ENCODE results near the gene CT45A5.
"Not testable (repeated sequence)": the region's sequence is repeated elsewhere in the genome, so short reads cannot be mapped to it uniquely, and the experiment has no call there.

CT45A5 gene

GRCh38 chrX:135785403-135785802, at the start of gene CT45A5:
CT45A5 (minus strand) TSS chrX:135785503; CDS start chrX:135781729, 3,774 bp downstream.
- DNase-seq (ENCODE audit: low read depth); H3K4me3 ChIP-seq (ENCODE audit: low read depth, low read length): not testable (repeated sequence)

- not testable (repeated sequence) for DNase-seq (ENCODE audit: low read depth); H3K4me3 ChIP-seq (ENCODE audit: low read depth, low read length)
Measured at GRCh38 chrX:135819912-135820311, 34.6 kb upstream of the CT45A5 start, which contains the start of gene CT45A2. CT45A2 (minus strand) TSS chrX:135820012; CDS start chrX:135816265, 3,747 bp downstream.

GRCh38 chrX:135802687-135803086, 17.4 kb upstream of the CT45A5 start, which contains the start of gene CT45A6:
CT45A6 (minus strand) TSS chrX:135802787; CDS start chrX:135798993, 3,794 bp downstream.
- not testable (repeated sequence) for H3K4me3 ChIP-seq (ENCODE audit: low read depth, low read length); DNase-seq (ENCODE audit: low read depth)

GRCh38 chrX:135768091-135768490, 17.2 kb downstream of the CT45A5 start, which contains the start of gene CT45A3:
CT45A3 (minus strand) TSS chrX:135768191; CDS start chrX:135764444, 3,747 bp downstream.
- not testable (repeated sequence) for H3K4me3 ChIP-seq (ENCODE audit: low read depth, low read length); DNase-seq (ENCODE audit: low read depth)

GRCh38 chrX:135744739-135745138, 40.6 kb downstream of the CT45A5 start:
- not testable (repeated sequence) for DNase-seq (ENCODE audit: low read depth); H3K4me3 ChIP-seq (ENCODE audit: low read depth, low read length)

GRCh38 chrX:135741192-135741715, 44.0 kb downstream of the CT45A5 start:
- no peak for DNase-seq (ENCODE audit: low read depth)
- H3K4me3 ChIP-seq (ENCODE audit: low read depth, low read length), result no peak overlapping the region
- no peak for TF ChIP-seq CTCF (conservative IDR thresholded peaks at IDR 0.05; ENCODE audit: low read depth, low read length)

GRCh38 chrX:135740681-135741149, 44.6 kb downstream of the CT45A5 start:
- DNase-seq (ENCODE audit: low read depth), result peak; percentile 8
- peak; percentile 49 for TF ChIP-seq CTCF (conservative IDR thresholded peaks at IDR 0.05; ENCODE audit: low read depth, low read length)
- no peak overlapping the region for H3K4me3 ChIP-seq (ENCODE audit: low read depth, low read length)

- DNase-seq (ENCODE audit: low read depth), result peak; percentile 23
- no peak for TF ChIP-seq CTCF (conservative IDR thresholded peaks at IDR 0.05; ENCODE audit: low read depth, low read length)
- no peak overlapping the region for H3K4me3 ChIP-seq (ENCODE audit: low read depth, low read length)
Measured at GRCh38 chrX:135737366-135738071, 47.8 kb downstream of the CT45A5 start.

GRCh38 chrX:135734666-135735065, 50.6 kb downstream of the CT45A5 start:
- H3K4me3 ChIP-seq (ENCODE audit: low read depth, low read length); DNase-seq (ENCODE audit: low read depth): not testable (repeated sequence)
